Lower leg skin (tissue), 4 donors: ENCODE results near the gene TM2D3. TPM values are rescaled to one million over a fixed set of nuclear protein-coding genes. Genes with fewer than 3 reads are reported as not detected.

Experiments used
- DNase-seq, 2 donors: peaks; one replicate each; pipeline ENCODE4 v3.0.0-alpha.2; 2019; ENCODE audit warnings: low spot score in 2 of 2
- H3K4me3 ChIP-seq: fragments of 200-600 bp; sonication (generic); 2 replicates; pipeline ENCODE4 v1.5.1; 2017; ENCODE audit warnings: mild to moderate bottlenecking, low read depth; ENCODE audit not compliant: poor library complexity, severe bottlenecking
- CTCF ChIP-seq, 3 donors: fragments of 450-650 bp; IDR thresholded peaks; one replicate each; pipeline ENCODE4 v1.5.1; 2016; ENCODE audit warnings: antibody characterized with exemption in 3 of 3, mild to moderate bottlenecking in 3 of 3, moderate library complexity in 2 of 3
- POLR2A ChIP-seq, 2 donors: fragments of 450-650 bp; IDR thresholded peaks; one replicate each; pipeline ENCODE4 v1.6.1; 2016 to 2017; ENCODE audit warnings: antibody characterized with exemption in 2 of 2, mild to moderate bottlenecking in 1 of 2, moderate library complexity in 1 of 2
- WGBS, 2 donors: methylation state at CpG; one replicate each; pipeline ENCODE4 v1.1.5; 2018; 5-methylcytosine and 5-hydroxymethylcytosine counted together
- intact Hi-C: fragments of 100-400 bp; cut with DNase I; formaldehyde crosslinking; loops from one replicate; pipeline ENCODE4 v1.15.0; 2023; ENCODE audit warnings: low total_unique reads
- total RNA-seq, 4 donors: library from RNA; depleted of rRNA; stranded (reverse); fragments of >200 nt; gene quantifications; one replicate each; pipeline ENCODE4 v1.1.0, GENCODE V29; 2016

Gene TM2D3
- total RNA-seq, 4 donors from 2014 or later: 33.8 to 59.4 (median 39.7) TPM

- 79 to 83% methylated on average over 4 of the region's 4 CpGs for WGBS, 2 donors
- peak in 1 of 2 donors; percentile 23 for DNase-seq
- intact Hi-C loops: no loop called here
- no peak overlapping the region for H3K4me3 ChIP-seq
- TF ChIP-seq CTCF (IDR thresholded peaks at IDR 0.05): no peak
- no peak for TF ChIP-seq POLR2A (IDR thresholded peaks at IDR 0.05)
These were observed 40.8 kb upstream of the TM2D3 start for GRCh38 chr15:101692801-101693598.

DNA sequence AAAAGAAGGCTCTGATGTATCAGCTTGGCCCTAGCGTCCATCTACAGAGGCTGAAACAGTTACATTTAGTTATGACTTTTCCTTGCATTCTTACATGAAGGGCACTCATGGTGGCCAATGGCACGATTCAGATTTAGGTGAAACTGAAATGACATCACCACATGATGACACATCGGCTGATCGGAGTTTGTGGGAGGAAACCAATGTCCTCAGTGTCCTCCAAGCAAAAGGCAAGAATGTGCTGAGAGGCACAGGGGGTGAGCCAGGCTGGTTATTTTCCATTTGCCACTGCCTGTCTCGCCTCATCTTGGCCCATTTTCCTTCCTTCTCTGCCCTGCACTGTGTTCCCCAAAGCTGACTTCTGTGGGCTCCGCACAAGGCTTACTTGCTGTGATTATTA lies 37.7 kb upstream of the TM2D3 start:
- intact Hi-C loops: no loop called here
- H3K4me3 ChIP-seq: no peak overlapping the region
- 94 to 95% methylated on average over 6 of the region's 6 CpGs for WGBS, 2 donors
- no peak for TF ChIP-seq POLR2A (IDR thresholded peaks at IDR 0.05)
- TF ChIP-seq CTCF (IDR thresholded peaks at IDR 0.05): no peak
- DNase-seq: no peak

- no peak for TF ChIP-seq POLR2A (IDR thresholded peaks at IDR 0.05)
- TF ChIP-seq CTCF (IDR thresholded peaks at IDR 0.05): no peak
- no peak for DNase-seq
- H3K4me3 ChIP-seq: no peak overlapping the region
- 89 to 91% methylated on average over 2 of the region's 2 CpGs for WGBS, 2 donors
- intact Hi-C loops: no loop called here
These were observed 34.5 kb upstream of the TM2D3 start for GRCh38 chr15:101686718-101687117.

- DNase-seq: no peak
- intact Hi-C loops: no loop called here
- TF ChIP-seq CTCF (IDR thresholded peaks at IDR 0.05): no peak
- TF ChIP-seq POLR2A (IDR thresholded peaks at IDR 0.05): no peak
- WGBS, 2 donors: 93 to 99% methylated on average over 3 of the region's 3 CpGs
- H3K4me3 ChIP-seq: no peak overlapping the region
These were observed 32.7 kb upstream of the TM2D3 start for GRCh38 chr15:101684877-101685276.

DNA sequence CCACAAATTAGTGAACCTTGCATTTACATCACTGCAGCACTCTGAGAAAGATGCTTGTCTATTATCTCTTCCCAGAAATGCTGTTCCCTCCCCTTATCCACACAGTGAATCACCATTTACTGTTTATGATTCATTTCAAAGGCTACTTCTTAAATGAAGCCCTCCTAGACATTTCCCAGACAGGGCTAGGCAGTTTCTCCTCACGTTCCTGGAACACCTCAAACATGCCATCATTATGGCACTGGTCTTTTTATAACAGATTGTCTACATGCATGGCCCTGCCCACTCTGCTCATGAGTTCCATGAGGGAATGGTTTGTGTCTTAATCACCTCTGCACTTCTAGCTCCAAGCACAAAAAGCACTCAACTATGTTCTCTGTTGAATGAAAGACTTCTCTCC lies 32.2 kb upstream of the TM2D3 start:
- no peak for DNase-seq
- TF ChIP-seq POLR2A (IDR thresholded peaks at IDR 0.05): no peak
- TF ChIP-seq CTCF (IDR thresholded peaks at IDR 0.05): no peak
- WGBS, 2 donors: 50 to 71% methylated on average over 1 of the region's 1 CpG
- H3K4me3 ChIP-seq: no peak overlapping the region
- intact Hi-C loops: no loop called here

GRCh38 chr15:101679806-101680205 lies 27.6 kb upstream of the TM2D3 start:
- intact Hi-C loops: no loop called here
- TF ChIP-seq CTCF (IDR thresholded peaks at IDR 0.05): no peak
- no peak for TF ChIP-seq POLR2A (IDR thresholded peaks at IDR 0.05)
- WGBS, 2 donors: 88% methylated on average over 2 of the region's 2 CpGs
- DNase-seq: no peak
- no peak overlapping the region for H3K4me3 ChIP-seq
